ENCODE measurements around the gene CHST8. TPM values are rescaled to one million over a fixed set of nuclear protein-coding genes. Genes with fewer than 3 reads are reported as not detected.

The CHST8 gene
- total RNA-seq, 4 donors from 2014 or later: 0.39 to 4.4 (median 0.96) TPM

GRCh38 chr19:33719366-33720154 is 97.8 kb downstream of the CHST8 start:
- DNase-seq (ENCODE audit: low spot score in 2 of 2): no peak
- H3K36me3 ChIP-seq: no peaks in the 10 kb centered on the region
- H3K27me3 ChIP-seq: no peaks in the 10 kb centered on the region
- H3K4me1 ChIP-seq: no peaks in the 10 kb centered on the region
- H3K27ac ChIP-seq: no peak overlapping the region
- H3K9me3 ChIP-seq: peaks cover 0 to 21% (median 0%) of the 10 kb centered on the region in 4 donors
- TF ChIP-seq EP300 (IDR thresholded peaks at IDR 0.05): no peak
- no peak for TF ChIP-seq POLR2A (IDR thresholded peaks at IDR 0.05)
- no peak for TF ChIP-seq CTCF (IDR thresholded peaks at IDR 0.05)
- H3K4me3 ChIP-seq: no peak overlapping the region
- WGBS, 2 donors: 56 to 58% methylated on average over 12 to 13 of the region's 13 CpGs

GRCh38 chr19:33720155-33720493 is 98.4 kb downstream of the CHST8 start:
- 90 to 95% methylated on average over 3 of the region's 3 CpGs for WGBS, 2 donors
- Histone ChIP-seq H3K36me3 (no peaks in the 10 kb centered on the region), H3K4me3 (no peak overlapping the region), H3K27ac (no peak overlapping the region), H3K27me3 (no peaks in the 10 kb centered on the region), H3K4me1 (no peaks in the 10 kb centered on the region), H3K9me3 (peaks cover 0 to 15% (median 0%) of the 10 kb centered on the region in 4 donors)
- DNase-seq (ENCODE audit: low spot score in 2 of 2): no peak
- TF ChIP-seq CTCF (IDR thresholded peaks at IDR 0.05): no peak
- TF ChIP-seq POLR2A (IDR thresholded peaks at IDR 0.05): no peak
- no peak for TF ChIP-seq EP300 (IDR thresholded peaks at IDR 0.05)

GRCh38 chr19:33720691-33721682 is 99.2 kb downstream of the CHST8 start:
- no peak overlapping the region for H3K4me3 ChIP-seq
- H3K36me3 ChIP-seq: no peaks in the 10 kb centered on the region
- H3K27ac ChIP-seq: no peak overlapping the region
- H3K9me3 ChIP-seq: peaks cover 0 to 7% (median 0%) of the 10 kb centered on the region in 4 donors
- TF ChIP-seq POLR2A (IDR thresholded peaks at IDR 0.05): no peak
- TF ChIP-seq EP300 (IDR thresholded peaks at IDR 0.05): no peak
- TF ChIP-seq CTCF (IDR thresholded peaks at IDR 0.05): no peak
- no peaks in the 10 kb centered on the region for H3K4me1 ChIP-seq
- no peaks in the 10 kb centered on the region for H3K27me3 ChIP-seq
- no peak for DNase-seq (ENCODE audit: low spot score in 2 of 2)
- 75 to 88% methylated on average over 8 to 9 of the region's 9 CpGs for WGBS, 2 donors

- TF ChIP-seq POLR2A (IDR thresholded peaks at IDR 0.05) (no peak), EP300 (IDR thresholded peaks at IDR 0.05) (no peak)
- WGBS, 2 donors: 79 to 85% methylated on average over 2 of the region's 2 CpGs
- Histone ChIP-seq H3K4me3 (no peak overlapping the region), H3K4me1 (no peaks in the 10 kb centered on the region), H3K36me3 (no peaks in the 10 kb centered on the region), H3K27me3 (no peaks in the 10 kb centered on the region), H3K9me3 (peaks cover 0 to under 1% (median 0%) of the 10 kb centered on the region in 4 donors), H3K27ac (no peak overlapping the region)
- DNase-seq (ENCODE audit: low spot score in 2 of 2): no peak
These were observed 100.1 kb downstream of the CHST8 start for GRCh38 chr19:33721735-33722297.

- H3K27ac ChIP-seq: no peak overlapping the region
- H3K4me1 ChIP-seq: no peaks in the 10 kb centered on the region
- H3K27me3 ChIP-seq: no peaks in the 10 kb centered on the region
- 49 to 50% methylated on average over 10 to 11 of the region's 11 CpGs for WGBS, 2 donors
- H3K36me3 ChIP-seq: no peaks in the 10 kb centered on the region
- no peak for DNase-seq (ENCODE audit: low spot score in 2 of 2)
- H3K9me3 ChIP-seq: no peaks in the 10 kb centered on the region
- TF ChIP-seq CTCF (IDR thresholded peaks at IDR 0.05): no peak
- TF ChIP-seq POLR2A (IDR thresholded peaks at IDR 0.05): no peak
- no peak for TF ChIP-seq EP300 (IDR thresholded peaks at IDR 0.05)
- H3K4me3 ChIP-seq: no peak overlapping the region
These were observed 100.9 kb downstream of the CHST8 start for GRCh38 chr19:33722456-33723239.
